ENCODE data around the gene SMAP2. TPM values are rescaled to one million over a fixed set of nuclear protein-coding genes. Genes with fewer than 3 reads are reported as not detected.

SMAP2 gene
- polyA plus RNA-seq, 12 donors: 13.7 to 33.5 (median 18.4) TPM; not detected in 1

GRCh38 chr1:40389322-40389803, 15.8 kb downstream of the SMAP2 start:
- no peak for DNase-seq

GRCh38 chr1:40389871-40390560, 16.5 kb downstream of the SMAP2 start:
- no peak for DNase-seq

GRCh38 chr1:40390857-40391256, 17.3 kb downstream of the SMAP2 start:
- DNase-seq: no peak

DNA sequence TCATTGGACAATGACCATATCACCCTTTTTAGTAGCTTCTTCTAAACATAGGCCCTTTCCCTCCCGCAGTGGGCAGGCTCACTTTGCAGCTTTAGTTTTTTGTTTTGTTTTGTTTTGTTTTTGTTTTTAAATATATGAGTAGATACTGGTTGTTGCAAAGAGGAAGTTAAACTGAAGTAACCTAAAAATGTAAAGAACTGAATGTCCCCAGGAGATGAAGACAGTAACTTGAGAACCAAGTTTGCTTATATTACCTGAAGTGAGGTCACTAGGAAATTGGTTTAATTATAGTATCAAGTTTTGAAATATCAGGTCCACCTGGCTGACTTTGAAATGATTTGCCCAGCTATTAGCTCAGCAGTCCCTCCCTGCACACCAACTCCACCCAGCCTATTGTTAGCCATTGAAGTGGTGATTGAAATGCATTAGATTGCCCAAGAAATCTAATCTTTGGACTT, 18.2 kb downstream of the SMAP2 start:
- no peak for DNase-seq

GRCh38 chr1:40392221-40392620, 18.7 kb downstream of the SMAP2 start:
- no peak for DNase-seq

- no peak for DNase-seq
These were observed 19.6 kb downstream of the SMAP2 start for GRCh38 chr1:40393173-40393572.

- DNase-seq: no peak
These were observed 21.1 kb downstream of the SMAP2 start for GRCh38 chr1:40394491-40395172.

GRCh38 chr1:40395190-40396175, 22.0 kb downstream of the SMAP2 start:
- no peak for DNase-seq

- no peak for DNase-seq
These were observed 22.9 kb downstream of the SMAP2 start for GRCh38 chr1:40396420-40396819.

DNA sequence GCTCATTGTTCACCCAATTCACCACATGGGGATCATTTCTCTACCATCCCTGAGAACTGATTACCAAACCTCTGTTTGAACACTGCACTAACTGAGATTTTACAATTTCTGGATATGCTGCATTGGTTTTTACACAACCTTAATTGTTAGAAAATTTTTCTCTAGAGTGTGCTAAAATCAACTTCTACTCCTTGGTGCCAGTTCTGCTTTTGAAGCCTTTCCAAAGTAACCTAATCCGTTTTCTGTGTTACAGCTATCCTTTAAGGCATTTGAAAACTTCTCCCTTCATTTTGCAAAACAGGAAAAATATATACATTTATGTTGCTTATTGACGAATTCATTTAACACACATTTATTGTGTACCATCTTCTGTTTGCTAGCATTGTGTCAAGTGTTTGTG, 23.7 kb downstream of the SMAP2 start:
- no peak for DNase-seq

- DNase-seq: no peak
These were observed 26.6 kb downstream of the SMAP2 start for GRCh38 chr1:40399984-40400704.

DNA sequence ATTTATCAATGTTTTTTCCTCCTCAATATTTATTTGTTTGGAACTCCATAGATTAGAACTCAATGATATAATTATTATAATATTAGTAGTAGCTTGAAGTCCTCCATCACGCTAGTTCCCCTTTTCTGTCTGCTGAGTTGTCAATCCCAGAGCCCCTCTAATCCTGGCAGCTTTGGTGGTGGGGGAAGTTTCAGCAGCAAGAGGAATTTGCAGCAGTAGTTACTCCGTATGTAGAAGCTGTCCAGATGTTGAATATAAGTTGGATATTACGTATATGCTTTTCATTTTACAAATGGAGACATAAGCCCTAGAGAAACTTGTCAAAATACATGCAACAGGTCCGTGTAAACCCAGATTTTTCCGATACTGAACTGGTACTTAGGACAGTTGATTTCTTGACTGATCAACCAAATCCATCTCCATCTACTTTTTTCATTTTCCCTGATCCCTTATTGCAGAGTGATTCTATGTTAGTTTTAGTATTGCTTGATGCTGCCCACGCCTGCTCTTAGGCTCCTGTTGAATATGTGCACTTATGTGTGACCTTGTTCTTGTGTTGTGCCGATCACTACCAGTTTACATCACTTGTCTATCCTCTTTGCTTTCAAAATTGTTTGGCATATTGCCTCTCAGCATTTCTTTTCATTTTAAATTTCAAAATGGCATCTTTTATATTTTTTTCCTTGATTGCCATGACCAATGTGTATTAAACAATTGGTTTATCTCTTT, 28.1 kb downstream of the SMAP2 start:
- DNase-seq: no peak

DNA sequence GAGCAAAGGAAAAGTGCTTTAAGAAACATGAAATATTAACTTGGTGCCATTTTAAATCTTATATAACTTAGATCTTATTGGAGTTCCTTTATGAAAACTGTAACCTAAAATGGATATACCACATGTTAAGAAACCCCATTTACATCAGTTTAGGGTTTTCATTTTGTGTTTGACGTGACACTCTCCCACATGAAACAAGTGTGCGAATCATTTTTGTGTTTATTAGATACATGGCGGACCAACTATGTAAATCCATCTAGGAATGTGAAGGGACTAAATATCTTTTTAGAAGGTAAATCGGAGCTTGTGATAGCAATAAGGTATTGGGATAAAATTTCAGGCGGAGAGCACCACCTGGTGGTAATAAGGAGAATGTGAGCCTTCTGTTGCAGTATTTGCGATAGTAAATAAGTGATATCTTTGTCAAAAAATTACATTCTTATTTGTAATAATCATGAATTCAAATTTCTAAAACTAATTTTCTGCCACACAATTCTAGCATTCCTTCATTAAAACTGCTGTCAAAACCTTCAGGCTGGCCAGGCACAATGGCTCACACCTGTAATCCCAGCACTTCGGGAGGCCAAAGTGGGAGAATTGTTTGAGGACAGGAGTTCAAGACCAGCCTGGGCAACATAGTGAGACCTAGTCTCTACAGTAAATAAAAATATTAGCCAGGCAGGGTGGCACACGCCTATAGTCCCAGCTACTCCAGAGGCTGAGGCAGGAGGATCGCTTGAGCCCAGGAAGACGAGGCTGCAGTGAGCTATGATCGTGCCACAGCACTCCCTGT, 31.3 kb downstream of the SMAP2 start:
- DNase-seq: peak; percentile 52

DNA sequence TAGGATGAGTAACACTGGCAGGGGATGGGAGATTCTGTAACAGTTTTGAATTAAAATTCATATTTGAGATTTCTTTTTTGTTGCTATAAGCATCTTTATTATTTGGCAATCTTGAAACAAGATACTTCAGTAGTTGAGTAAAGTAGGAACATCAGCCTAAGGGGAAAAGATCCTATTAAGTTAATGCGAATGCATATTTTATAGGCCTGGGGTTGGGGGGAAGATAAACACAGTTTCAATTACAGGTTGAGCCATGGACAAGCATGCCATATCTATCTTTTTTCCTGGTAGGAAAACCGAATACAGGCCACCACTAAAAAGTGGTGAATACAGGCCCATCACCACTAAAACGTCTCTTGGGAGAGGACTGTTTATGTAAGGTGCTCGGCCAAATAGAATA, 32.3 kb downstream of the SMAP2 start:
- no peak for DNase-seq

DNA sequence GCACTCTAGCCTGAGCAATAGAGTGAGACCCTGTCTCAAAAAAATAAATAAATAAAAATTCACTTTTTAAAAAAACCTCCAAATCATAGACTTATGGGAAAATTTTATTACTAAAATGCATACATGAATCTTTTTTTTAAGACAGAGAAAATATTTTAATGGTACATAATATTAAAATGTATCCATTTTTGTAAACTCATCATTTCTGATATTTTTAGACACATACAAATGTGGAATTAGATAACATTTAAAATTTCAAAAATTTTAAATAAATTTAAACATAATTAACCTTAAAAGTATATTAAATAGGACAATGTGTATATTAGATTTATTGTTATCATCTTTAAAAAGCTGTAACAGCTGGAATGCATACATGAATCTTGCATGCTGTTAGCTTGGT, 33.9 kb downstream of the SMAP2 start:
- DNase-seq: no peak

GRCh38 chr1:40409467-40409866, 35.9 kb downstream of the SMAP2 start:
- no peak for DNase-seq

DNA sequence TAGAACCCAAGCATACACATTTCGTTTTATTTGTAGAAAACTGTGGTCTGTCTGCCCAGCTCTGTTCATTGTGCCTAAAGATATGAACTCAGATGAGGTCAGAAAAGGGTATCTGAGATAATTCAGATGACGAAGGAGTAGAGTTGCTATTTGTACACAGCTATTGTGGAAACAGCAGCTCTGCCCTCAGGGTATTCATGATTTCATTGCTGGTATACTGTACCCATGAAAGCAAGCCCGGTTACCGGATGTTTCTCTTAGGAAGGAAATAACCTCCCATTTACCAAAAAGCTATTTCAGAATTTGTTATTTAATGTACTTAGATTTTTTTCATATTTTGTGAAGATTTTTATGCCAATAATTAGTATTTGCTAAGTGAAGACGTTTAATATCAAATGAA, 37.8 kb downstream of the SMAP2 start:
- no peak for DNase-seq

DNA sequence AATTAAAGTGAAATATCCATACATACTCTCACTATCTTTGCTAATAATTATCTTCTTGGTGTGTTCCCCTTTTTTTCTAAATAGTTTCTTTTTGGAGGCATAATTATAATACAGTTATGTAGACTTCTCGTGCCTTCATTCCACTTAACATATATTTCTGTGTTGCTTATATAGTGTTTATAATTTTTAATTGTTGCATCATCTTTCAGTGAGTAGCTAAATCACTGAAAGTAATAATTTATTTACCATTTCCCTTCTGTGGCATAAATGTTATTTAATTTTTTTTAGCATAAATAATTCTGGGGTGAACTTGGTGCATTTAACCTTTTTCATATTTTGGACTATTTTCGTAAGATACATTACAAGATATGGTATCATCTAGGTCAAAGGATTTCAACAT, 38.3 kb downstream of the SMAP2 start:
- no peak for DNase-seq

DNA sequence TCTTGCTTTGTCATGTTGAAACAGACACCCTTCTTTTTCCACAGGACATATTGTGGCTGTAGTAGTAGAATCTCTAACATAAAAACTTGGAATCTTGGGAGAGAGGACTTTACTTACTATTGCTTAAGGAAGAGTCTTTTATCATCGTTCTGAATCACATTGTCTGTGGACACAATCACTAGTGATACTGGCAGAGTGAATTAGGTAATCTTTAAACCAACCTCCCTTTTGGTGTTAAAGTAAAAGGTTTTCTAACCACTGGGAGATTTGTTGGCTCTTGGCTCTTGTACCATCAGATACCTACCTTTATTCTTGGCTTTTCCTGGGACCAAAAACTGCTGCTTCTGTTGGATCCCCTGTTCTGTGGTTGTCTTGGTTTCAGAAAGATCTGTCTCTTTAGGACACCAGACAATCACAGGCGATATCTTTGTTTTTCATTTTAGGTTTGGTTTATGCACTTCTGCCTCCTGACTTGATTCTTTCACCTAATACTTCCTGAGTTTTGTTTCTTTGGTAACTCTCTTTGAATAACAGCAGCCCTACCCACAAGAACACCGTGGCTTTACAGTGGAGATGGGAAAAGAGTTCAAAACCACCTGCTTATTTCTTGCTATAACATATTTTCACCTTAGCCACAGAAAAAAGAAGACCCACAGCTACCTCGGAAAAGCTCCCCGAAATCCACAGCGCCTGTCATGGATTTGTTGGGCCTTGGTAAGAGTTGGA, 40.2 kb downstream of the SMAP2 start:
- no peak for DNase-seq
